ENCODE measurements around the gene TRPM5. TPM values are rescaled to one million over a fixed set of nuclear protein-coding genes. Genes with fewer than 3 reads are reported as not detected.

TRPM5 gene
- total RNA-seq, 4 donors from 2014 or later: not detected

DNA sequence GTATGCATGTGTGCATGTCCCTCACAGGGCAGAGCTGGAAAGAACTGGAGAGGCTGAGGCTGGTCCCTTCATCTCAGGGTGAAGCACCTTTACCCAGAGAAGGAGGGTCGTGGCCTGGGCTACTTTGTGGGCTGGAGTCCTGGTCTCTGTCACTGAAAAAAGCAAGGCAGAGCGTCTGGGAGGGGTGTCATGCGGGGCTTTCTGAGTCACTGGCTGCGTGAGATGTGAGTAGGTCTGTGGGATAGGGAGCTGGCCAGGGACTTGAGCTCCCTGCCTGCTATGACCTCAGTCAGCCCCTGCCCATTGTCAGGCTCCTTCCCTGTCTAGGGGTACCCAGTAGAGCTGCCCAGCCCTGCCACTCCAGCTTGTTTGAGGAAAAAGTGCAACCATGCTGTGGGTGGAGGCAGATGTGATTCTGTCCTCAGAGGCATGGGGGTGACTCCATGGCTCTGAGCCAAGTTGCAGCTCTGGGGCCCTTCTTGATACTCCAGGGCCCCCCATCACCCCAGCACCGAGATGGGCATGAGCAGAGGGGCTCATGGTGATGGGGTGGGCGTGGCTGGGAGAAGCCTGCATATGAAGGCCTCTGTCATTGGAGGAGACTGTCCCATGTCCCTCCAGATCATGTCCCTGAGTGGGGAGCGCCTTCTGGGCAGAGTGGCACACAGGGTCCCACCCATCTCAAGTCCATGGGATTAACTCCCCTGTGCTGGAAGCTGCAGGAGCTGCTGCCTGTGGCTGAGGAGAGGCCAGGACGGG lies 28.3 kb upstream of the TRPM5 start:
- Histone ChIP-seq H3K4me3 (no peak overlapping the region), H3K4me1 (no peaks in the 10 kb centered on the region), H3K27ac (no peak overlapping the region), H3K9me3 (no peaks in the 10 kb centered on the region), H3K36me3 (no peaks in the 10 kb centered on the region), H3K27me3 (peaks cover 0 to 4% of the 10 kb centered on the region in 2 donors)
- TF ChIP-seq POLR2A (IDR thresholded peaks at IDR 0.05) (no peak), EP300 (IDR thresholded peaks at IDR 0.05) (no peak)
- TF ChIP-seq, protein P1, sequence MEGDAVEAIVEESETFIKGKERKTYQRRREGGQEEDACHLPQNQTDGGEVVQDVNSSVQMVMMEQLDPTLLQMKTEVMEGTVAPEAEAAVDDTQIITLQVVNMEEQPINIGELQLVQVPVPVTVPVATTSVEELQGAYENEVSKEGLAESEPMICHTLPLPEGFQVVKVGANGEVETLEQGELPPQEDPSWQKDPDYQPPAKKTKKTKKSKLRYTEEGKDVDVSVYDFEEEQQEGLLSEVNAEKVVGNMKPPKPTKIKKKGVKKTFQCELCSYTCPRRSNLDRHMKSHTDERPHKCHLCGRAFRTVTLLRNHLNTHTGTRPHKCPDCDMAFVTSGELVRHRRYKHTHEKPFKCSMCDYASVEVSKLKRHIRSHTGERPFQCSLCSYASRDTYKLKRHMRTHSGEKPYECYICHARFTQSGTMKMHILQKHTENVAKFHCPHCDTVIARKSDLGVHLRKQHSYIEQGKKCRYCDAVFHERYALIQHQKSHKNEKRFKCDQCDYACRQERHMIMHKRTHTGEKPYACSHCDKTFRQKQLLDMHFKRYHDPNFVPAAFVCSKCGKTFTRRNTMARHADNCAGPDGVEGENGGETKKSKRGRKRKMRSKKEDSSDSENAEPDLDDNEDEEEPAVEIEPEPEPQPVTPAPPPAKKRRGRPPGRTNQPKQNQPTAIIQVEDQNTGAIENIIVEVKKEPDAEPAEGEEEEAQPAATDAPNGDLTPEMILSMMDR (IDR thresholded peaks at IDR 0.05): no peak
- no peak for DNase-seq (ENCODE audit: low spot score in 2 of 2)
- 56 to 69% methylated on average over 8 of the region's 8 CpGs for WGBS, 2 donors

DNA sequence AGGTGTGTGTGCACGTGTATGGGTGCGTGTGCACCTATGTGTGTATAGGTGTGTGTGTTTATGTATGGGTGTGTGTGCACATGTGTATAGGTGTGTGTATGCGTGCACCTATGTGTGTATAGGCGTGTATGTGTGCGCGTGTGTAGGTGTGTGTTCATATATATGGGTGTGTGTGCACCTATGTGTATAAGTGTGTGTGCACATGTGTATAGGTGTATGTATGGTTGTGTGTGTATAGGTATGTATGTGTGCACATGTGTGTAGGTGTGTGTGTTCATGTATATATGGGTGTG lies 27.4 kb upstream of the TRPM5 start:
- TF ChIP-seq, protein P1 (IDR thresholded peaks at IDR 0.05): no peak
- no peak for TF ChIP-seq POLR2A (IDR thresholded peaks at IDR 0.05)
- TF ChIP-seq EP300 (IDR thresholded peaks at IDR 0.05): no peak
- Histone ChIP-seq H3K36me3 (no peaks in the 10 kb centered on the region), H3K4me1 (peaks cover 0 to 4% (median 0%) of the 10 kb centered on the region in 4 donors), H3K4me3 (no peak overlapping the region), H3K27me3 (peaks cover 0 to 4% of the 10 kb centered on the region in 2 donors), H3K9me3 (no peaks in the 10 kb centered on the region), H3K27ac (no peak overlapping the region)
- 94 to 95% methylated on average over 6 of the region's 6 CpGs for WGBS, 2 donors
- DNase-seq (ENCODE audit: low spot score in 2 of 2): no peak

DNA sequence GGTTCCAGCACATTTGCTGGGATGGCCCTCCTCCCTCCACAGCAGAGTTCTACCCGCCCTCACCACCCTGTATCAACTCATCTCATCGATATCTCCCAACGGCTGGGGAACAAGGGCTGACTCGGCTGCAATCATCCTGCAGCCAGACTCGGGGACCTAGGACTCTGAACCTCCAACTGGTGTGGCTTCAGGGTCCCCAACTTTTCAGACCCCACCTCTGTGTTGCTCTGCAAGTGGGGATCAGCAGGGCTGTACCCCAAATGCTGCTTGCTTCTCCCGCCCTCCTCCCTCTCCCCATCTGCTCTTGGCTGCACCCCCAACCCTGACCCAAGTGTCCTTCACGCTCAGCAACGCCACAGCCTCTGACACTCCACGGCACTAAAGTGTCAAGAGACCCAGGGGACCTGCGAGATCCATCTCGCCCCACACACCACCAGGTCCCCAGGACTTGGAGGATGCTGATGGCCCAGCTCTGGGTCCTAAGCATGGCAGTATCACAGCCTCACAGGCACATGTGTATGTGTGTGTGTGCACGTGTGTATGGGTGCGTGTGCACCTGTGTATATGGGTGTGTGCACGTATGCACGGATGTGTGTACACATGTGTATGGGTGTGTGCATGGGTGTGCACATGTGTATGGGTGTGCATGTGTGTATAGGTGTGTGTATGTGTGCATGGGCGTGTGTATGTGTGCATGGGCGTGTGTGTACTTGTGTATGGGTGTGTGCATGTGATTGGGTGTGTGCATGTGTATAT lies 26.9 kb upstream of the TRPM5 start:
- H3K9me3 ChIP-seq: no peaks in the 10 kb centered on the region
- TF ChIP-seq, protein P1 (IDR thresholded peaks at IDR 0.05): no peak
- TF ChIP-seq EP300 (IDR thresholded peaks at IDR 0.05) (no peak), POLR2A (IDR thresholded peaks at IDR 0.05) (no peak)
- no peak overlapping the region for H3K27ac ChIP-seq
- no peak for DNase-seq (ENCODE audit: low spot score in 2 of 2)
- H3K36me3 ChIP-seq: no peaks in the 10 kb centered on the region
- no peak overlapping the region for H3K4me3 ChIP-seq
- 77 to 84% methylated on average over 17 of the region's 17 CpGs for WGBS, 2 donors
- H3K4me1 ChIP-seq: peaks cover 0 to 6% (median 0%) of the 10 kb centered on the region in 4 donors
- peaks cover 0 to 4% of the 10 kb centered on the region in 2 donors for H3K27me3 ChIP-seq

DNA sequence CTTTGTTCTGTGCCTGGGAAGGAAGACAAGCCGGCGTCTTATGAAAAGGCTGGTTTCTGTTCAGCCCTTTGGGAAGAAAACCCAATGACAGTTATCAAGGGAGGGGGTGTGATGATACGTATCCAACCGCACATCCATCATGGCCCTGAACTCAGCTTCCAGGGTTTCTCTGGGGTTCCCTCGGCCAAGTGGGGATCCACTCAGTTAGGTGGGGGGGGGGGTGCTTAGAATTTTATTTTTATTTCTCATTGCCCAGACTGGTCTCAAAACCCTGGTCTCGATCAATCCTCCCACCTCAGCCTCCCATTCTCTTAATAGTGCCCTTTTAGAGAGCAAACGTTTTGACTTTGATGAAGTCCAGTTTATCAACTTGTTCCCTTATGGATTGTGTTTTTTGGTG lies 26.2 kb upstream of the TRPM5 start:
- no peaks in the 10 kb centered on the region for H3K9me3 ChIP-seq
- peaks cover 0 to 4% of the 10 kb centered on the region in 2 donors for H3K27me3 ChIP-seq
- H3K4me3 ChIP-seq: no peak overlapping the region
- H3K36me3 ChIP-seq: no peaks in the 10 kb centered on the region
- DNase-seq (ENCODE audit: low spot score in 2 of 2): no peak
- peaks cover 0 to 6% (median 0%) of the 10 kb centered on the region in 4 donors for H3K4me1 ChIP-seq
- TF ChIP-seq, protein P1 (IDR thresholded peaks at IDR 0.05): no peak
- TF ChIP-seq EP300 (IDR thresholded peaks at IDR 0.05): no peak
- TF ChIP-seq POLR2A (IDR thresholded peaks at IDR 0.05): no peak
- whole genome bisulfite sequencing, 2 donors: 67 to 71% methylated on average over 7 of the region's 7 CpGs
- H3K27ac ChIP-seq: no peak overlapping the region
